ENCODE measurements around the gene PIK3R6.

- no peak for TF ChIP-seq CTCF (IDR thresholded peaks at IDR 0.05)
- TF ChIP-seq POLR2A (IDR thresholded peaks at IDR 0.05): no peak
Measured at GRCh38 chr17:8825802-8826201, 41.7 kb downstream of the PIK3R6 start.

All from testis (tissue), 2 donors.